IMR-90 (cell line): ENCODE measurements around the gene UPP2. TPM values are rescaled to one million over a fixed set of nuclear protein-coding genes. Genes with fewer than 3 reads are reported as not detected.

Source experiments
- ATAC-seq: fragments of 200-7000 bp; cut with Tn5 transposase; 2 replicates; pipeline ENCODE4 v1.9.1; 2020; ENCODE audit warnings: low read depth, mild to moderate bottlenecking, moderate library complexity
- BruUV-seq: library from RNA; stranded (reverse); fragments of 400-500 nt; replicated peaks from 2 replicates; lab custom pipeline; 2021; lab: Mats Ljungman, UMichigan
- CTCF ChIA-PET: fragments of 300-600 bp; formaldehyde crosslinking; extraction: SDS; loops from one replicate; lab custom pipeline; 2021; ENCODE audit warnings: antibody characterized with exemption; lab: Yijun Ruan, JAX
- POLR2A ChIA-PET: fragments of 300-600 bp; sonication (Branson Sonifier 250); formaldehyde crosslinking; loops from one replicate; lab custom pipeline; 2022; ENCODE audit warnings: antibody characterized with exemption; ENCODE audit not compliant: unreplicated experiment; lab: Charles Lee
- DNase-seq: peaks from one replicate; pipeline ENCODE4 v3.0.0; 2013
- H2AFZ ChIP-seq: replicated peaks from 2 replicates; pipeline ENCODE3; 2013; ENCODE audit warnings: low read length, mild to moderate bottlenecking; ENCODE audit not compliant: poor library complexity
- H2AK5ac ChIP-seq: 2 replicates; pipeline ENCODE4 v1.6.1; 2013; ENCODE audit warnings: low read depth, low read length, inconsistent platforms
- H2AK9ac ChIP-seq: replicated peaks from 2 replicates; pipeline ENCODE3; 2013; ENCODE audit warnings: mild to moderate bottlenecking, low read depth, low read length, moderate library complexity; ENCODE audit not compliant: poor library complexity
- H2BK120ac ChIP-seq: 2 replicates; pipeline ENCODE4 v1.6.1; 2013; ENCODE audit warnings: low read depth, low read length, inconsistent platforms
- H2BK15ac ChIP-seq: 3 replicates; pipeline ENCODE4 v1.6.1; 2013; ENCODE audit warnings: low read depth, low read length, inconsistent platforms
- H2BK20ac ChIP-seq: 2 replicates; pipeline ENCODE4 v1.6.1; 2013; ENCODE audit warnings: low read depth, mild to moderate bottlenecking, inconsistent platforms, low read length, moderate library complexity
- H2BK5ac ChIP-seq: 2 replicates; pipeline ENCODE4 v1.6.1; 2013; ENCODE audit warnings: mild to moderate bottlenecking, low read depth, low read length, inconsistent platforms; ENCODE audit not compliant: poor library complexity, severe bottlenecking
- H3K14ac ChIP-seq: replicated peaks from 2 replicates; pipeline ENCODE4 v1.6.1; 2013; ENCODE audit warnings: low read depth, low read length, inconsistent platforms
- H3K18ac ChIP-seq: 2 replicates; pipeline ENCODE4 v1.6.1; 2013; ENCODE audit warnings: low read depth, low read length, control low read depth
- H3K23ac ChIP-seq: 2 replicates; pipeline ENCODE4 v1.6.1; 2013; ENCODE audit warnings: low read depth, low read length, inconsistent platforms
- H3K27ac ChIP-seq: 2 replicates; pipeline ENCODE4 v1.5.1; 2013; ENCODE audit warnings: mild to moderate bottlenecking, control low read depth, low read length; ENCODE audit not compliant: insufficient read depth
- H3K27me3 ChIP-seq: 2 replicates; pipeline ENCODE4 v1.6.1; 2013; ENCODE audit warnings: low read length; ENCODE audit not compliant: control insufficient read depth, insufficient read depth
- H3K36me3 ChIP-seq: 2 replicates; pipeline ENCODE4 v1.6.1; 2013; ENCODE audit warnings: low read length, mixed read lengths; ENCODE audit not compliant: control insufficient read depth, insufficient read depth
- H3K4ac ChIP-seq: 2 replicates; pipeline ENCODE4 v1.6.1; 2013; ENCODE audit warnings: low read depth, low read length, inconsistent platforms
- H3K4me1 ChIP-seq: 2 replicates; pipeline ENCODE4 v1.6.1; 2013; ENCODE audit warnings: low read length, mixed read lengths; ENCODE audit not compliant: control insufficient read depth, insufficient read depth
- H3K4me2 ChIP-seq: 2 replicates; pipeline ENCODE4 v1.6.1; 2013; ENCODE audit warnings: low read depth, mild to moderate bottlenecking, control low read depth, low read length, moderate library complexity
- H3K4me3 ChIP-seq: 2 replicates; pipeline ENCODE4 v1.5.1; 2013; ENCODE audit warnings: low read depth, mild to moderate bottlenecking, control low read depth, low read length, moderate library complexity; ENCODE audit not compliant: insufficient read depth
- H3K56ac ChIP-seq: 2 replicates; pipeline ENCODE4 v1.6.1; 2013; ENCODE audit warnings: low read length, inconsistent platforms; ENCODE audit not compliant: insufficient read depth; ENCODE audit errors: extremely low read depth
- H3K79me1 ChIP-seq, 2 experiments: 2 replicates each; pipeline ENCODE4 v1.6.1; 2013; ENCODE audit warnings: low read length in 2 of 2, inconsistent platforms in 1 of 2, low read depth in 1 of 2
- H3K9ac ChIP-seq: 2 replicates; pipeline ENCODE4 v1.6.1; 2013; ENCODE audit warnings: low read depth, low read length, control low read depth
- H3K9me1 ChIP-seq: 2 replicates; pipeline ENCODE4 v1.6.1; 2013; ENCODE audit warnings: low read length, inconsistent platforms; ENCODE audit not compliant: insufficient read depth
- H3K9me3 ChIP-seq: 2 replicates; pipeline ENCODE4 v1.6.1; 2013; ENCODE audit warnings: low read length; ENCODE audit not compliant: control insufficient read depth, insufficient read depth
- H4K20me1 ChIP-seq: 2 replicates; pipeline ENCODE4 v1.6.1; 2013; ENCODE audit warnings: low read length, inconsistent platforms; ENCODE audit not compliant: insufficient read depth
- H4K5ac ChIP-seq: 2 replicates; pipeline ENCODE4 v1.6.1; 2013; ENCODE audit warnings: mild to moderate bottlenecking, low read depth, low read length, control low read depth
- H4K8ac ChIP-seq, 2 experiments: 2 replicates each; pipeline ENCODE4 v1.6.1; 2013; ENCODE audit warnings: low read depth in 2 of 2, low read length in 2 of 2, control low read depth in 1 of 2, inconsistent platforms in 1 of 2
- H4K91ac ChIP-seq: 2 replicates; pipeline ENCODE4 v1.6.1; 2013; ENCODE audit warnings: low read depth, low read length, inconsistent platforms; ENCODE audit not compliant: insufficient read depth
- BHLHE40 ChIP-seq: fragments of 150-350 bp; IDR thresholded peaks from 2 replicates; pipeline ENCODE4 v1.6.1; 2016; ENCODE audit warnings: mild to moderate bottlenecking, low read depth, low read length
- CEBPB ChIP-seq: IDR thresholded peaks from 2 replicates; pipeline ENCODE4 v1.6.1; 2012; ENCODE audit warnings: low read depth, low read length, improper control_type of control experiment
- CHD1 ChIP-seq: IDR thresholded peaks from 2 replicates; pipeline ENCODE4 v1.6.1; 2012; ENCODE audit warnings: low read depth, low read length, improper control_type of control experiment
- CTCF ChIP-seq: conservative IDR thresholded peaks from 2 replicates; pipeline ENCODE4 v1.5.1; 2012; ENCODE audit warnings: mild to moderate bottlenecking, low read depth, low read length, improper control_type of control experiment
- FOS ChIP-seq: fragments of 150-350 bp; IDR thresholded peaks from 2 replicates; pipeline ENCODE4 v1.6.1; 2016; ENCODE audit warnings: low read depth, low read length
- MAFK ChIP-seq: IDR thresholded peaks from 2 replicates; pipeline ENCODE4 v1.6.1; 2012; ENCODE audit warnings: low read depth, low read length, improper control_type of control experiment
- MAZ ChIP-seq: IDR thresholded peaks from 2 replicates; pipeline ENCODE4 v1.6.1; 2012; ENCODE audit warnings: low read depth, mild to moderate bottlenecking, low read length, improper control_type of control experiment, moderate library complexity, borderline replicate concordance
- MXI1 ChIP-seq: IDR thresholded peaks from 2 replicates; pipeline ENCODE4 v1.6.1; 2012; ENCODE audit warnings: low read depth, mild to moderate bottlenecking, low read length, moderate library complexity, borderline replicate concordance
- NFE2L2 ChIP-seq: fragments of 150-350 bp; IDR thresholded peaks from 2 replicates; pipeline ENCODE4 v1.6.1; 2016; ENCODE audit warnings: low read depth, mild to moderate bottlenecking, low read length
- RAD21 ChIP-seq: IDR thresholded peaks from 2 replicates; pipeline ENCODE4 v1.6.1; 2012; ENCODE audit warnings: low read length, improper control_type of control experiment
- RCOR1 ChIP-seq: IDR thresholded peaks from 2 replicates; pipeline ENCODE4 v1.6.1; 2012; ENCODE audit warnings: mild to moderate bottlenecking, low read length, improper control_type of control experiment; ENCODE audit not compliant: insufficient replicate concordance
- RFX5 ChIP-seq: IDR thresholded peaks from 2 replicates; pipeline ENCODE4 v1.8.0; 2012; ENCODE audit warnings: low read depth, mild to moderate bottlenecking, low read length, moderate library complexity
- SMC3 ChIP-seq: fragments of 150-350 bp; IDR thresholded peaks from 2 replicates; pipeline ENCODE4 v1.6.1; 2016; ENCODE audit warnings: low read depth, mild to moderate bottlenecking, antibody characterized with exemption, low read length, moderate library complexity
- dilution Hi-C: fragments of 300-500 bp; cut with HindIII; formaldehyde crosslinking; loops from one replicate; pipeline ENCODE4 v1.14.3; 2018; ENCODE audit warnings: low sequenced_read_pairs; ENCODE audit not compliant: unreplicated experiment
- in situ Hi-C: fragments of 300-500 bp; cut with MboI; formaldehyde crosslinking; loops from 3 replicates; pipeline ENCODE4 v1.14.3; 2019; ENCODE audit warnings: low sequenced_read_pairs, inconsistent platforms, mixed read lengths
- intact Hi-C: fragments of 100-400 bp; cut with micrococcal nuclease; formaldehyde crosslinking; loops from 2 replicates; pipeline ENCODE4 v1.10.0; 2022
- polyA plus RNA-seq, 3 experiments: library from polyadenylated mRNA; depleted of rRNA; stranded (reverse); fragments of >200 nt; gene quantifications; 2 replicates each; pipeline ENCODE4 v1.2.3, GENCODE V29; 2012; ENCODE audit warnings: low replicate concordance in 1 of 3
- total RNA-seq: library from RNA; depleted of rRNA; stranded (reverse); fragments of >200 nt; gene quantifications from 2 replicates; pipeline ENCODE4 v1.2.3, GENCODE V29; 2012
- TF ChIP-seq, protein P1 (sequence below): fragments of 150-350 bp; IDR thresholded peaks from 2 replicates; pipeline ENCODE4 v1.6.1; 2016; ENCODE audit warnings: low read depth, mild to moderate bottlenecking, low read length, moderate library complexity, borderline replicate concordance
- TF ChIP-seq, protein P2 (sequence below): fragments of 150-350 bp; IDR thresholded peaks from 2 replicates; pipeline ENCODE4 v1.6.1; 2017; ENCODE audit warnings: mild to moderate bottlenecking, antibody characterized with exemption, low read length, low read depth

Gene UPP2
- total and polyA plus RNA-seq, 2 of the 4 experiments (the other 2 are of a cell fraction): not detected

- POLR2A ChIA-PET: no interaction called here
- Histone ChIP-seq H3K79me1 (no peaks in the 10 kb centered on the region), H4K20me1 (no peaks in the 10 kb centered on the region), H2BK20ac (no peak overlapping the region), H2AK9ac (no peak overlapping the region), H3K9me3 (no peaks in the 10 kb centered on the region), H3K4ac (no peak overlapping the region), H4K5ac (no peak overlapping the region), H3K36me3 (no peaks in the 10 kb centered on the region), H3K4me1 (no peaks in the 10 kb centered on the region), H4K91ac (no peak overlapping the region), H2BK5ac (no peak overlapping the region), H3K9ac (no peak overlapping the region), H3K23ac (no peak overlapping the region), H2BK15ac (no peak overlapping the region), H3K4me2 (no peak overlapping the region), H3K56ac (no peak overlapping the region), H3K27me3 (no peaks in the 10 kb centered on the region), H4K8ac (no peak overlapping the region), H2BK120ac (no peak overlapping the region), H3K18ac (no peak overlapping the region), H2AK5ac (no peak overlapping the region), H2AFZ (no peak overlapping the region), H3K14ac (no peak overlapping the region), H3K4me3 (no peak overlapping the region), H3K27ac (no peak overlapping the region), H3K9me1 (0 out of 2 replicates have a peak, but pooled peaks cover 2% of the 10 kb centered on the region)
- CTCF ChIA-PET: interaction anchor here (0.5 kb wide), 1 partner anchor 14 kb away, joined by 5 read pairs; no protein-coding TSS in a partner anchor
- ATAC-seq: no peak
- BruUV-seq: no TSS peak
- dilution Hi-C loops (no loop called here), in situ Hi-C loops (no loop called here), intact Hi-C loops (no loop called here)
- no peak for DNase-seq
- TF ChIP-seq RCOR1 (no peak), MAFK (no peak), NFE2L2 (no peak), CTCF (no peak), MAZ (no peak), SMC3 (no peak), CEBPB (no peak), RFX5 (no peak), CHD1 (no peak), MXI1 (no peak), FOS (no peak), RAD21 (no peak), BHLHE40 (no peak)
- TF ChIP-seq, protein P1, sequence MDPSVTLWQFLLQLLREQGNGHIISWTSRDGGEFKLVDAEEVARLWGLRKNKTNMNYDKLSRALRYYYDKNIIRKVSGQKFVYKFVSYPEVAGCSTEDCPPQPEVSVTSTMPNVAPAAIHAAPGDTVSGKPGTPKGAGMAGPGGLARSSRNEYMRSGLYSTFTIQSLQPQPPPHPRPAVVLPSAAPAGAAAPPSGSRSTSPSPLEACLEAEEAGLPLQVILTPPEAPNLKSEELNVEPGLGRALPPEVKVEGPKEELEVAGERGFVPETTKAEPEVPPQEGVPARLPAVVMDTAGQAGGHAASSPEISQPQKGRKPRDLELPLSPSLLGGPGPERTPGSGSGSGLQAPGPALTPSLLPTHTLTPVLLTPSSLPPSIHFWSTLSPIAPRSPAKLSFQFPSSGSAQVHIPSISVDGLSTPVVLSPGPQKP: no peak
- TF ChIP-seq, protein P2, sequence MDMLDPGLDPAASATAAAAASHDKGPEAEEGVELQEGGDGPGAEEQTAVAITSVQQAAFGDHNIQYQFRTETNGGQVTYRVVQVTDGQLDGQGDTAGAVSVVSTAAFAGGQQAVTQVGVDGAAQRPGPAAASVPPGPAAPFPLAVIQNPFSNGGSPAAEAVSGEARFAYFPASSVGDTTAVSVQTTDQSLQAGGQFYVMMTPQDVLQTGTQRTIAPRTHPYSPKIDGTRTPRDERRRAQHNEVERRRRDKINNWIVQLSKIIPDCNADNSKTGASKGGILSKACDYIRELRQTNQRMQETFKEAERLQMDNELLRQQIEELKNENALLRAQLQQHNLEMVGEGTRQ: no peak
These were observed 6.4 kb upstream of the UPP2 start for GRCh38 chr2:158095269-158095668.
